HCT116 (cell line): ENCODE results near the gene GCN1. TPM values are rescaled to one million over a fixed set of nuclear protein-coding genes. Genes with fewer than 3 reads are reported as not detected.

ENCODE experiments used
- ATAC-seq: fragments of 200-7000 bp; cut with Tn5 transposase; 2 replicates; pipeline ENCODE4 v1.9.1; 2020; ENCODE audit warnings: mild to moderate bottlenecking, moderate library complexity
- BruUV-seq: library from RNA; stranded (reverse); fragments of 400-500 nt; replicated peaks from 2 replicates; lab custom pipeline; 2021; lab: Mats Ljungman, UMichigan
- CTCF ChIA-PET: fragments of 300-600 bp; sonication (Branson Sonifier 250); formaldehyde crosslinking; loops from one replicate; lab custom pipeline; 2021; ENCODE audit warnings: antibody characterized with exemption; lab: Charles Lee
- POLR2A ChIA-PET: fragments of 300-600, 350-600 bp; sonication (Branson Sonifier 250); formaldehyde crosslinking; loops from one replicate; lab custom pipeline; 2021; ENCODE audit warnings: antibody characterized with exemption; lab: Charles Lee
- RAD21 ChIA-PET, 2 experiments: fragments of 300-600 bp; sonication (Branson Sonifier 250); formaldehyde crosslinking; loops; one replicate each; lab custom pipeline; 2023; ENCODE audit warnings: low total read pairs in 2 of 2; ENCODE audit not compliant: uncharacterized antibody in 2 of 2, unreplicated experiment in 2 of 2, low non-redundant PET in 1 of 2; lab: Charles Lee
- DNase-seq: peaks from one replicate; pipeline ENCODE4 v3.0.0-alpha.2; 2010; ENCODE audit warnings: low read depth, low spot score
- H2AFZ ChIP-seq: fragments of 200-600 bp; shearing (Covaris generic), sonication (generic); 2 replicates; pipeline ENCODE4 v1.6.1; 2017; ENCODE audit warnings: low read depth, mixed run types, mixed read lengths, antibody characterized with exemption, low read length; ENCODE audit not compliant: poor library complexity, severe bottlenecking
- H3K27ac ChIP-seq: 2 replicates; pipeline ENCODE4 v1.5.1; 2012; ENCODE audit warnings: low read depth, low read length
- H3K27me3 ChIP-seq: fragments of 200-600 bp; sonication (generic); 2 replicates; pipeline ENCODE4 v1.6.1; 2016; ENCODE audit warnings: mixed run types, low read length, mixed read lengths; ENCODE audit not compliant: insufficient read depth
- H3K36me3 ChIP-seq, 2 experiments: fragments of 200-500 bp in 1 of 2; fragments of 200-600 bp in 1 of 2; sonication (Bioruptor generic) in 1 of 2; sonication (generic) in 1 of 2; 2 replicates each; pipeline versions ENCODE4 v1.5.1 to v1.6.1; 2014 to 2016; ENCODE audit warnings: low read length in 2 of 2, inconsistent platforms in 1 of 2, mixed read lengths in 1 of 2, mixed run types in 1 of 2; ENCODE audit not compliant: insufficient read depth in 2 of 2, control insufficient read depth in 1 of 2
- H3K4me1 ChIP-seq, 2 experiments: fragments of 200-600 bp in 1 of 2; sonication (generic) in 1 of 2; 2 replicates each; pipeline versions ENCODE4 v1.5.1 to v1.6.1; 2012 to 2017; ENCODE audit warnings: low read length in 2 of 2, inconsistent platforms in 1 of 2, mild to moderate bottlenecking in 1 of 2, mixed read lengths in 1 of 2, mixed run types in 1 of 2, moderate library complexity in 1 of 2; ENCODE audit not compliant: insufficient read depth in 2 of 2, control insufficient read depth in 1 of 2
- H3K4me2 ChIP-seq: fragments of 200-600 bp; sonication (generic); 2 replicates; pipeline ENCODE4 v1.6.1; 2017; ENCODE audit warnings: mixed run types, low read length, mixed read lengths
- H3K4me3 ChIP-seq, 2 experiments: fragments of 200-600 bp in 1 of 2; sonication (generic) in 1 of 2; replicated peaks in 1 of 2; 2 replicates each; pipeline ENCODE4 v1.5.1; 2011 to 2016; ENCODE audit warnings: low read length in 2 of 2, control low read depth in 1 of 2, low read depth in 1 of 2, mild to moderate bottlenecking in 1 of 2, mixed read lengths in 1 of 2, mixed run types in 1 of 2
- H3K79me2 ChIP-seq: fragments of 200-600 bp; sonication (generic); 2 replicates; pipeline ENCODE4 v1.6.1; 2017; ENCODE audit warnings: mild to moderate bottlenecking, mixed run types, low read length, moderate library complexity, mixed read lengths; ENCODE audit not compliant: insufficient read depth
- H3K9ac ChIP-seq: fragments of 200-600 bp; sonication (generic); 2 replicates; pipeline ENCODE4 v1.6.1; 2016; ENCODE audit warnings: low read length, mixed read lengths
- H3K9me2 ChIP-seq: fragments of 200-600 bp; sonication (generic), shearing (Covaris generic); 2 replicates; pipeline ENCODE4 v1.6.1; 2017; ENCODE audit warnings: mixed run types, mild to moderate bottlenecking, moderate library complexity; ENCODE audit not compliant: insufficient read depth
- H3K9me3 ChIP-seq, 2 experiments: fragments of 200-500 bp in 1 of 2; fragments of 200-600 bp in 1 of 2; sonication (Bioruptor generic) in 1 of 2; sonication (generic) in 1 of 2; 2 replicates each; pipeline ENCODE4 v1.6.1; 2014 to 2017; ENCODE audit warnings: low read length in 2 of 2, mixed read lengths in 2 of 2, inconsistent platforms in 1 of 2, low read depth in 1 of 2, mild to moderate bottlenecking in 1 of 2, mixed run types in 1 of 2, moderate library complexity in 1 of 2; ENCODE audit not compliant: control insufficient read depth in 1 of 2, insufficient read depth in 1 of 2
- H4K20me1 ChIP-seq: fragments of 200-600 bp; sonication (generic), shearing (Covaris generic); 2 replicates; pipeline ENCODE4 v1.6.1; 2017; ENCODE audit warnings: mixed run types, mild to moderate bottlenecking, moderate library complexity; ENCODE audit not compliant: insufficient read depth
- CBX3 ChIP-seq: IDR thresholded peaks from 2 replicates; pipeline ENCODE4 v1.6.1; 2012; ENCODE audit warnings: low read depth
- CEBPB ChIP-seq: IDR thresholded peaks from 2 replicates; pipeline ENCODE4 v1.6.1; 2012; ENCODE audit warnings: low read depth
- ELF1 ChIP-seq: IDR thresholded peaks from 2 replicates; pipeline ENCODE4 v1.6.1; 2012; ENCODE audit warnings: low read depth, borderline replicate concordance
- EZH2 ChIP-seq: fragments of 200-600 bp; sonication (generic); IDR thresholded peaks from 2 replicates; pipeline ENCODE4 v1.6.1; 2017; ENCODE audit warnings: antibody characterized with exemption, mixed run types
- FOSL1 ChIP-seq: IDR thresholded peaks from 2 replicates; pipeline ENCODE4 v1.6.1; 2012; ENCODE audit warnings: low read depth
- POLR2AphosphoS5 ChIP-seq: IDR thresholded peaks from 2 replicates; pipeline ENCODE4 v1.6.1; 2011; ENCODE audit warnings: mild to moderate bottlenecking, low read depth, low read length, moderate library complexity
- RAD21 ChIP-seq: IDR thresholded peaks from 2 replicates; pipeline ENCODE4 v1.6.1; 2012; ENCODE audit warnings: low read depth, mild to moderate bottlenecking
- SIN3A ChIP-seq: IDR thresholded peaks from 2 replicates; pipeline ENCODE4 v1.6.1; 2012; ENCODE audit warnings: low read depth
- SP1 ChIP-seq: IDR thresholded peaks from 2 replicates; pipeline ENCODE4 v1.6.1; 2012; ENCODE audit warnings: low read depth
- TCF7L2 ChIP-seq: IDR thresholded peaks from 2 replicates; pipeline ENCODE4 v1.7.0; 2011; ENCODE audit warnings: borderline replicate concordance, inconsistent platforms; ENCODE audit not compliant: insufficient read depth, insufficient read length; ENCODE audit errors: extremely low read depth
- ZFX ChIP-seq: fragments of 450-650 bp; IDR thresholded peaks from 2 replicates; pipeline ENCODE4 v1.6.1; 2017
- ZNF274 ChIP-seq: fragments of 200-500 bp; sonication (Bioruptor generic); IDR thresholded peaks from 2 replicates; pipeline ENCODE4 v1.6.1; 2014; ENCODE audit warnings: mild to moderate bottlenecking, low read depth, low read length, inconsistent platforms
- intact Hi-C: fragments of 100-400 bp; cut with micrococcal nuclease; formaldehyde crosslinking; loops from 2 replicates; pipeline ENCODE4 v1.10.0; 2022
- total RNA-seq: library from RNA; stranded (reverse); gene quantifications from one replicate; pipeline ENCODE4 v1.2.1, GENCODE V29; 2021; ENCODE audit not compliant: unreplicated experiment
- TF ChIP-seq, protein P1 (sequence below): IDR thresholded peaks from 2 replicates; pipeline ENCODE4 v1.6.1; 2012
- TF ChIP-seq, protein P2 (sequence below): IDR thresholded peaks from 2 replicates; pipeline ENCODE4 v1.6.1; 2011; ENCODE audit warnings: mild to moderate bottlenecking, low read length, moderate library complexity; ENCODE audit not compliant: insufficient replicate concordance; ENCODE audit errors: extremely low read depth
- TF ChIP-seq, protein P3 (sequence below), 3 experiments: fragments of 200-600 bp in 1 of 3; sonication (generic) in 1 of 3; IDR thresholded peaks in 2 of 3; conservative IDR thresholded peaks in 1 of 3; 2 replicates each; pipeline ENCODE4 v1.5.1; 2012 to 2017; ENCODE audit warnings: low read depth in 2 of 3, low read length in 2 of 3, antibody characterized with exemption in 1 of 3, borderline replicate concordance in 1 of 3, control low read depth in 1 of 3, mild to moderate bottlenecking in 1 of 3, mixed read lengths in 1 of 3, mixed run types in 1 of 3, moderate library complexity in 1 of 3; ENCODE audit not compliant: insufficient read depth in 1 of 3

The GCN1 gene
- total RNA-seq, 1 experiment from 2014 or later: 184 TPM

DNA sequence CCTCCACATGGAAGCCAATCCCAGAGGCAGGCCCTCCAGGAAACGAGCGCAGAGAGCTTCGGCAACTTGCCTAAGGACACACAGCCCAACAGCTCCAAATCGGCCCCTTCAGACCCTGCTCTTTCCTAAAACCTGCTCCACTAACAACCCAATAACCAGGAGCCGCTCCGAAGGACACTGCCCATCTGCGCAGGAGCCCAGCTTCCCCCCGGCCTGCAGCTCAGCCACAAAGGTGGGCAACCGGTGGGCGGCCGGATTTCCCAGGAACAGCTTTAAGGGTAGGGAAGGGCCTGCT is 91.5 kb downstream of the GCN1 start:
- H3K9me3 ChIP-seq: no peaks in the 10 kb centered on the region
- ChIA-PET CTCF (no interaction called here), RAD21 (no interaction called here), POLR2A (no interaction called here)
- no TSS peak for BruUV-seq
- H3K4me3 ChIP-seq: no peak overlapping the region
- DNase-seq (no peak), ATAC-seq (no peak)
- TF ChIP-seq POLR2AphosphoS5: no peak
- TF ChIP-seq SP1: no peak
- no peak for TF ChIP-seq CEBPB
- TF ChIP-seq, protein P1, sequence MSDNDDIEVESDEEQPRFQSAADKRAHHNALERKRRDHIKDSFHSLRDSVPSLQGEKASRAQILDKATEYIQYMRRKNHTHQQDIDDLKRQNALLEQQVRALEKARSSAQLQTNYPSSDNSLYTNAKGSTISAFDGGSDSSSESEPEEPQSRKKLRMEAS: no peak
- TF ChIP-seq SIN3A: no peak
- no peak for TF ChIP-seq EZH2
- TF ChIP-seq ZFX: no peak
- no peak for TF ChIP-seq RAD21
- TF ChIP-seq, protein P2, sequence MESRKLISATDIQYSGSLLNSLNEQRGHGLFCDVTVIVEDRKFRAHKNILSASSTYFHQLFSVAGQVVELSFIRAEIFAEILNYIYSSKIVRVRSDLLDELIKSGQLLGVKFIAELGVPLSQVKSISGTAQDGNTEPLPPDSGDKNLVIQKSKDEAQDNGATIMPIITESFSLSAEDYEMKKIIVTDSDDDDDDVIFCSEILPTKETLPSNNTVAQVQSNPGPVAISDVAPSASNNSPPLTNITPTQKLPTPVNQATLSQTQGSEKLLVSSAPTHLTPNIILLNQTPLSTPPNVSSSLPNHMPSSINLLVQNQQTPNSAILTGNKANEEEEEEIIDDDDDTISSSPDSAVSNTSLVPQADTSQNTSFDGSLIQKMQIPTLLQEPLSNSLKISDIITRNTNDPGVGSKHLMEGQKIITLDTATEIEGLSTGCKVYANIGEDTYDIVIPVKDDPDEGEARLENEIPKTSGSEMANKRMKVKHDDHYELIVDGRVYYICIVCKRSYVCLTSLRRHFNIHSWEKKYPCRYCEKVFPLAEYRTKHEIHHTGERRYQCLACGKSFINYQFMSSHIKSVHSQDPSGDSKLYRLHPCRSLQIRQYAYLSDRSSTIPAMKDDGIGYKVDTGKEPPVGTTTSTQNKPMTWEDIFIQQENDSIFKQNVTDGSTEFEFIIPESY: no peak
- TF ChIP-seq FOSL1: no peak
- no peak for TF ChIP-seq ZNF274
- TF ChIP-seq CBX3: no peak
- no peak for TF ChIP-seq TCF7L2
- TF ChIP-seq ELF1: no peak
- TF ChIP-seq, protein P3, sequence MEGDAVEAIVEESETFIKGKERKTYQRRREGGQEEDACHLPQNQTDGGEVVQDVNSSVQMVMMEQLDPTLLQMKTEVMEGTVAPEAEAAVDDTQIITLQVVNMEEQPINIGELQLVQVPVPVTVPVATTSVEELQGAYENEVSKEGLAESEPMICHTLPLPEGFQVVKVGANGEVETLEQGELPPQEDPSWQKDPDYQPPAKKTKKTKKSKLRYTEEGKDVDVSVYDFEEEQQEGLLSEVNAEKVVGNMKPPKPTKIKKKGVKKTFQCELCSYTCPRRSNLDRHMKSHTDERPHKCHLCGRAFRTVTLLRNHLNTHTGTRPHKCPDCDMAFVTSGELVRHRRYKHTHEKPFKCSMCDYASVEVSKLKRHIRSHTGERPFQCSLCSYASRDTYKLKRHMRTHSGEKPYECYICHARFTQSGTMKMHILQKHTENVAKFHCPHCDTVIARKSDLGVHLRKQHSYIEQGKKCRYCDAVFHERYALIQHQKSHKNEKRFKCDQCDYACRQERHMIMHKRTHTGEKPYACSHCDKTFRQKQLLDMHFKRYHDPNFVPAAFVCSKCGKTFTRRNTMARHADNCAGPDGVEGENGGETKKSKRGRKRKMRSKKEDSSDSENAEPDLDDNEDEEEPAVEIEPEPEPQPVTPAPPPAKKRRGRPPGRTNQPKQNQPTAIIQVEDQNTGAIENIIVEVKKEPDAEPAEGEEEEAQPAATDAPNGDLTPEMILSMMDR (IDR thresholded peaks at IDR 0.05 in 2 of 3, conservative IDR thresholded peaks at IDR 0.05 in 1 of 3; ENCODE audit: borderline replicate concordance in 1 of 3, insufficient read depth in 1 of 3, low read depth in 2 of 3, low read length in 2 of 3): no peak
- H3K9ac ChIP-seq: no peak overlapping the region
- no peak overlapping the region for H2AFZ ChIP-seq
- H3K36me3 ChIP-seq: peaks cover 6 to 16% of the 10 kb centered on the region in 2 experiments; a peak in 2 of 4 replicates
- H3K27me3 ChIP-seq: no peaks in the 10 kb centered on the region
- H3K4me1 ChIP-seq: peaks cover 5 to 7% of the 10 kb centered on the region in 2 experiments
- H4K20me1 ChIP-seq: no peaks in the 10 kb centered on the region
- no peaks in the 10 kb centered on the region for H3K9me2 ChIP-seq
- H3K27ac ChIP-seq: no peak overlapping the region
- intact Hi-C loops: no loop called here
- no peak overlapping the region for H3K4me2 ChIP-seq
- H3K79me2 ChIP-seq: peaks cover 82% of the 10 kb centered on the region
